IMR-90 (cell line): Measurements from ENCODE around the gene PTPRN2. TPM values are rescaled to one million over a fixed set of nuclear protein-coding genes. Genes with fewer than 3 reads are reported as not detected.

Source experiments
- ATAC-seq: fragments of 200-7000 bp; cut with Tn5 transposase; 2 replicates; pipeline ENCODE4 v1.9.1; 2020; ENCODE audit warnings: low read depth, mild to moderate bottlenecking, moderate library complexity
- BruUV-seq: library from RNA; stranded (reverse); fragments of 400-500 nt; replicated peaks from 2 replicates; lab custom pipeline; 2021; lab: Mats Ljungman, UMichigan
- CTCF ChIA-PET: fragments of 300-600 bp; formaldehyde crosslinking; extraction: SDS; loops from one replicate; lab custom pipeline; 2021; ENCODE audit warnings: antibody characterized with exemption; lab: Yijun Ruan, JAX
- POLR2A ChIA-PET: fragments of 300-600 bp; sonication (Branson Sonifier 250); formaldehyde crosslinking; loops from one replicate; lab custom pipeline; 2022; ENCODE audit warnings: antibody characterized with exemption; ENCODE audit not compliant: unreplicated experiment; lab: Charles Lee
- DNase-seq: peaks from one replicate; pipeline ENCODE4 v3.0.0; 2013
- H2AFZ ChIP-seq: replicated peaks from 2 replicates; pipeline ENCODE3; 2013; ENCODE audit warnings: low read length, mild to moderate bottlenecking; ENCODE audit not compliant: poor library complexity
- H2AK5ac ChIP-seq: 2 replicates; pipeline ENCODE4 v1.6.1; 2013; ENCODE audit warnings: low read depth, low read length, inconsistent platforms
- H2AK9ac ChIP-seq: replicated peaks from 2 replicates; pipeline ENCODE3; 2013; ENCODE audit warnings: mild to moderate bottlenecking, low read depth, low read length, moderate library complexity; ENCODE audit not compliant: poor library complexity
- H2BK120ac ChIP-seq: 2 replicates; pipeline ENCODE4 v1.6.1; 2013; ENCODE audit warnings: low read depth, low read length, inconsistent platforms
- H2BK15ac ChIP-seq: 3 replicates; pipeline ENCODE4 v1.6.1; 2013; ENCODE audit warnings: low read depth, low read length, inconsistent platforms
- H2BK20ac ChIP-seq: 2 replicates; pipeline ENCODE4 v1.6.1; 2013; ENCODE audit warnings: low read depth, mild to moderate bottlenecking, inconsistent platforms, low read length, moderate library complexity
- H2BK5ac ChIP-seq: 2 replicates; pipeline ENCODE4 v1.6.1; 2013; ENCODE audit warnings: mild to moderate bottlenecking, low read depth, low read length, inconsistent platforms; ENCODE audit not compliant: poor library complexity, severe bottlenecking
- H3K14ac ChIP-seq: replicated peaks from 2 replicates; pipeline ENCODE4 v1.6.1; 2013; ENCODE audit warnings: low read depth, low read length, inconsistent platforms
- H3K18ac ChIP-seq: 2 replicates; pipeline ENCODE4 v1.6.1; 2013; ENCODE audit warnings: low read depth, low read length, control low read depth
- H3K23ac ChIP-seq: 2 replicates; pipeline ENCODE4 v1.6.1; 2013; ENCODE audit warnings: low read depth, low read length, inconsistent platforms
- H3K27ac ChIP-seq: 2 replicates; pipeline ENCODE4 v1.5.1; 2013; ENCODE audit warnings: mild to moderate bottlenecking, control low read depth, low read length; ENCODE audit not compliant: insufficient read depth
- H3K27me3 ChIP-seq: 2 replicates; pipeline ENCODE4 v1.6.1; 2013; ENCODE audit warnings: low read length; ENCODE audit not compliant: control insufficient read depth, insufficient read depth
- H3K36me3 ChIP-seq: 2 replicates; pipeline ENCODE4 v1.6.1; 2013; ENCODE audit warnings: low read length, mixed read lengths; ENCODE audit not compliant: control insufficient read depth, insufficient read depth
- H3K4ac ChIP-seq: 2 replicates; pipeline ENCODE4 v1.6.1; 2013; ENCODE audit warnings: low read depth, low read length, inconsistent platforms
- H3K4me1 ChIP-seq: 2 replicates; pipeline ENCODE4 v1.6.1; 2013; ENCODE audit warnings: low read length, mixed read lengths; ENCODE audit not compliant: control insufficient read depth, insufficient read depth
- H3K4me2 ChIP-seq: 2 replicates; pipeline ENCODE4 v1.6.1; 2013; ENCODE audit warnings: low read depth, mild to moderate bottlenecking, control low read depth, low read length, moderate library complexity
- H3K4me3 ChIP-seq: 2 replicates; pipeline ENCODE4 v1.5.1; 2013; ENCODE audit warnings: low read depth, mild to moderate bottlenecking, control low read depth, low read length, moderate library complexity; ENCODE audit not compliant: insufficient read depth
- H3K56ac ChIP-seq: 2 replicates; pipeline ENCODE4 v1.6.1; 2013; ENCODE audit warnings: low read length, inconsistent platforms; ENCODE audit not compliant: insufficient read depth; ENCODE audit errors: extremely low read depth
- H3K79me1 ChIP-seq, 2 experiments: 2 replicates each; pipeline ENCODE4 v1.6.1; 2013; ENCODE audit warnings: low read length in 2 of 2, inconsistent platforms in 1 of 2, low read depth in 1 of 2
- H3K9ac ChIP-seq: 2 replicates; pipeline ENCODE4 v1.6.1; 2013; ENCODE audit warnings: low read depth, low read length, control low read depth
- H3K9me1 ChIP-seq: 2 replicates; pipeline ENCODE4 v1.6.1; 2013; ENCODE audit warnings: low read length, inconsistent platforms; ENCODE audit not compliant: insufficient read depth
- H3K9me3 ChIP-seq: 2 replicates; pipeline ENCODE4 v1.6.1; 2013; ENCODE audit warnings: low read length; ENCODE audit not compliant: control insufficient read depth, insufficient read depth
- H4K20me1 ChIP-seq: 2 replicates; pipeline ENCODE4 v1.6.1; 2013; ENCODE audit warnings: low read length, inconsistent platforms; ENCODE audit not compliant: insufficient read depth
- H4K5ac ChIP-seq: 2 replicates; pipeline ENCODE4 v1.6.1; 2013; ENCODE audit warnings: mild to moderate bottlenecking, low read depth, low read length, control low read depth
- H4K8ac ChIP-seq, 2 experiments: 2 replicates each; pipeline ENCODE4 v1.6.1; 2013; ENCODE audit warnings: low read depth in 2 of 2, low read length in 2 of 2, control low read depth in 1 of 2, inconsistent platforms in 1 of 2
- H4K91ac ChIP-seq: 2 replicates; pipeline ENCODE4 v1.6.1; 2013; ENCODE audit warnings: low read depth, low read length, inconsistent platforms; ENCODE audit not compliant: insufficient read depth
- BHLHE40 ChIP-seq: fragments of 150-350 bp; IDR thresholded peaks from 2 replicates; pipeline ENCODE4 v1.6.1; 2016; ENCODE audit warnings: mild to moderate bottlenecking, low read depth, low read length
- CEBPB ChIP-seq: IDR thresholded peaks from 2 replicates; pipeline ENCODE4 v1.6.1; 2012; ENCODE audit warnings: low read depth, low read length, improper control_type of control experiment
- CHD1 ChIP-seq: IDR thresholded peaks from 2 replicates; pipeline ENCODE4 v1.6.1; 2012; ENCODE audit warnings: low read depth, low read length, improper control_type of control experiment
- ELK1 ChIP-seq: fragments of 150-350 bp; IDR thresholded peaks from 2 replicates; pipeline ENCODE4 v1.6.1; 2016; ENCODE audit warnings: low read depth, mild to moderate bottlenecking, low read length, moderate library complexity, borderline replicate concordance
- FOS ChIP-seq: fragments of 150-350 bp; IDR thresholded peaks from 2 replicates; pipeline ENCODE4 v1.6.1; 2016; ENCODE audit warnings: low read depth, low read length
- MAFK ChIP-seq: IDR thresholded peaks from 2 replicates; pipeline ENCODE4 v1.6.1; 2012; ENCODE audit warnings: low read depth, low read length, improper control_type of control experiment
- MAZ ChIP-seq: IDR thresholded peaks from 2 replicates; pipeline ENCODE4 v1.6.1; 2012; ENCODE audit warnings: low read depth, mild to moderate bottlenecking, low read length, improper control_type of control experiment, moderate library complexity, borderline replicate concordance
- MXI1 ChIP-seq: IDR thresholded peaks from 2 replicates; pipeline ENCODE4 v1.6.1; 2012; ENCODE audit warnings: low read depth, mild to moderate bottlenecking, low read length, moderate library complexity, borderline replicate concordance
- NFE2L2 ChIP-seq: fragments of 150-350 bp; IDR thresholded peaks from 2 replicates; pipeline ENCODE4 v1.6.1; 2016; ENCODE audit warnings: low read depth, mild to moderate bottlenecking, low read length
- POLR2A ChIP-seq: IDR thresholded peaks from 2 replicates; pipeline ENCODE4 v1.6.1; 2012; ENCODE audit warnings: mild to moderate bottlenecking, low read depth, low read length
- RAD21 ChIP-seq: IDR thresholded peaks from 2 replicates; pipeline ENCODE4 v1.6.1; 2012; ENCODE audit warnings: low read length, improper control_type of control experiment
- RCOR1 ChIP-seq: IDR thresholded peaks from 2 replicates; pipeline ENCODE4 v1.6.1; 2012; ENCODE audit warnings: mild to moderate bottlenecking, low read length, improper control_type of control experiment; ENCODE audit not compliant: insufficient replicate concordance
- RFX5 ChIP-seq: IDR thresholded peaks from 2 replicates; pipeline ENCODE4 v1.8.0; 2012; ENCODE audit warnings: low read depth, mild to moderate bottlenecking, low read length, moderate library complexity
- SMC3 ChIP-seq: fragments of 150-350 bp; IDR thresholded peaks from 2 replicates; pipeline ENCODE4 v1.6.1; 2016; ENCODE audit warnings: low read depth, mild to moderate bottlenecking, antibody characterized with exemption, low read length, moderate library complexity
- USF2 ChIP-seq: fragments of 150-350 bp; IDR thresholded peaks from 2 replicates; pipeline ENCODE4 v1.6.1; 2017; ENCODE audit warnings: mild to moderate bottlenecking, antibody characterized with exemption, low read length, low read depth
- WGBS, 2 experiments: methylation state at CpG; one replicate each; pipeline versions ENCODE4 v1.1.5 to v1.1.7; 2013; ENCODE audit warnings: missing lambda C conversion rate in 2 of 2; ENCODE audit not compliant: insufficient read length in 1 of 2; ENCODE audit errors: extremely low coverage in 2 of 2; 5-methylcytosine and 5-hydroxymethylcytosine counted together
- dilution Hi-C: fragments of 300-500 bp; cut with HindIII; formaldehyde crosslinking; loops from one replicate; pipeline ENCODE4 v1.14.3; 2018; ENCODE audit warnings: low sequenced_read_pairs; ENCODE audit not compliant: unreplicated experiment
- in situ Hi-C: fragments of 300-500 bp; cut with MboI; formaldehyde crosslinking; loops from 3 replicates; pipeline ENCODE4 v1.14.3; 2019; ENCODE audit warnings: low sequenced_read_pairs, inconsistent platforms, mixed read lengths
- intact Hi-C: fragments of 100-400 bp; cut with micrococcal nuclease; formaldehyde crosslinking; loops from 2 replicates; pipeline ENCODE4 v1.10.0; 2022
- polyA plus RNA-seq, 3 experiments: library from polyadenylated mRNA; depleted of rRNA; stranded (reverse); fragments of >200 nt; gene quantifications; 2 replicates each; pipeline ENCODE4 v1.2.3, GENCODE V29; 2012; ENCODE audit warnings: low replicate concordance in 1 of 3
- total RNA-seq: library from RNA; depleted of rRNA; stranded (reverse); fragments of >200 nt; gene quantifications from 2 replicates; pipeline ENCODE4 v1.2.3, GENCODE V29; 2012
- TF ChIP-seq, protein P1 (sequence below): conservative IDR thresholded peaks from 2 replicates; pipeline ENCODE4 v1.5.1; 2012; ENCODE audit warnings: mild to moderate bottlenecking, low read depth, low read length, improper control_type of control experiment

Gene PTPRN2
- total and polyA plus RNA-seq, 2 of the 4 experiments (the other 2 are of a cell fraction) = 0.03 TPM; not detected in 1

- dilution Hi-C loops = no loop called here
- in situ Hi-C loops = no loop called here
- 92% methylated on average over 5 of the region's 14 CpGs; no CpG with 5 or more reads in 1 of the 2 experiments for WGBS, 2 experiments
Measured at GRCh38 chr7:158505683-158506082, 81.9 kb downstream of the PTPRN2 start.

More at GRCh38 chr7:158505683-158506082, 81.9 kb downstream of the PTPRN2 start:
- no peak overlapping the region for H3K56ac ChIP-seq
- H3K4me3 ChIP-seq = no peak overlapping the region
- POLR2A ChIA-PET = no interaction called here
- H3K36me3 ChIP-seq = no peaks in the 10 kb centered on the region
- no peaks in the 10 kb centered on the region for H3K27me3 ChIP-seq
- intact Hi-C loops = no loop called here
- no peak overlapping the region for H2BK120ac ChIP-seq
- no peak overlapping the region for H2BK5ac ChIP-seq
- H3K9me3 ChIP-seq = peaks cover 60% of the 10 kb centered on the region
- H3K4ac ChIP-seq = no peak overlapping the region
- DNase-seq = no peak
- H3K27ac ChIP-seq = no peak overlapping the region
- no peak overlapping the region for H2AK9ac ChIP-seq
- H4K20me1 ChIP-seq = no peaks in the 10 kb centered on the region
- H3K79me1 ChIP-seq = no peaks in the 10 kb centered on the region
- no peak overlapping the region for H2AFZ ChIP-seq
- no peak overlapping the region for H3K23ac ChIP-seq
- H3K9ac ChIP-seq = no peak overlapping the region
- no peaks in the 10 kb centered on the region for H3K9me1 ChIP-seq
- H2BK15ac ChIP-seq = no peak overlapping the region
- H3K4me1 ChIP-seq = no peaks in the 10 kb centered on the region
- no peak for ATAC-seq
- no TSS peak for BruUV-seq
- CTCF ChIA-PET = no interaction called here
- H3K4me2 ChIP-seq = no peak overlapping the region
- H3K18ac ChIP-seq = no peak overlapping the region
- H2BK20ac ChIP-seq = no peak overlapping the region
- no peak overlapping the region for H3K14ac ChIP-seq
- H4K91ac ChIP-seq = no peak overlapping the region
- TF ChIP-seq RAD21 (no peak), CEBPB (no peak), MAFK (no peak), ELK1 (no peak), USF2 (no peak), NFE2L2 (no peak), CHD1 (no peak), MAZ (no peak), FOS (no peak), POLR2A (no peak), RFX5 (no peak), SMC3 (no peak), RCOR1 (no peak), MXI1 (no peak), BHLHE40 (no peak)
- TF ChIP-seq, protein P1, sequence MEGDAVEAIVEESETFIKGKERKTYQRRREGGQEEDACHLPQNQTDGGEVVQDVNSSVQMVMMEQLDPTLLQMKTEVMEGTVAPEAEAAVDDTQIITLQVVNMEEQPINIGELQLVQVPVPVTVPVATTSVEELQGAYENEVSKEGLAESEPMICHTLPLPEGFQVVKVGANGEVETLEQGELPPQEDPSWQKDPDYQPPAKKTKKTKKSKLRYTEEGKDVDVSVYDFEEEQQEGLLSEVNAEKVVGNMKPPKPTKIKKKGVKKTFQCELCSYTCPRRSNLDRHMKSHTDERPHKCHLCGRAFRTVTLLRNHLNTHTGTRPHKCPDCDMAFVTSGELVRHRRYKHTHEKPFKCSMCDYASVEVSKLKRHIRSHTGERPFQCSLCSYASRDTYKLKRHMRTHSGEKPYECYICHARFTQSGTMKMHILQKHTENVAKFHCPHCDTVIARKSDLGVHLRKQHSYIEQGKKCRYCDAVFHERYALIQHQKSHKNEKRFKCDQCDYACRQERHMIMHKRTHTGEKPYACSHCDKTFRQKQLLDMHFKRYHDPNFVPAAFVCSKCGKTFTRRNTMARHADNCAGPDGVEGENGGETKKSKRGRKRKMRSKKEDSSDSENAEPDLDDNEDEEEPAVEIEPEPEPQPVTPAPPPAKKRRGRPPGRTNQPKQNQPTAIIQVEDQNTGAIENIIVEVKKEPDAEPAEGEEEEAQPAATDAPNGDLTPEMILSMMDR = no peak
- H4K5ac ChIP-seq = no peak overlapping the region
- H4K8ac ChIP-seq = no peak overlapping the region
- H2AK5ac ChIP-seq = no peak overlapping the region
